B cell (primary cell): ENCODE results near the gene SMIM13.

Source experiments
- EZH2 ChIP-seq: IDR thresholded peaks from 2 replicates; pipeline ENCODE4 v1.6.1; 2012; ENCODE audit warnings: borderline replicate concordance, low read depth, mild to moderate bottlenecking, moderate library complexity, low read length; ENCODE audit not compliant: insufficient read depth, poor library complexity, severe bottlenecking
- TF ChIP-seq, protein P1 (sequence below): fragments of 200-600 bp; IDR thresholded peaks from one replicate; pipeline ENCODE4 v1.8.0; 2022; ENCODE audit warnings: antibody characterized with exemption, mild to moderate bottlenecking

GRCh38 chr6:11083956-11084355 is 9.7 kb upstream of the SMIM13 start:
- TF ChIP-seq, protein P1, sequence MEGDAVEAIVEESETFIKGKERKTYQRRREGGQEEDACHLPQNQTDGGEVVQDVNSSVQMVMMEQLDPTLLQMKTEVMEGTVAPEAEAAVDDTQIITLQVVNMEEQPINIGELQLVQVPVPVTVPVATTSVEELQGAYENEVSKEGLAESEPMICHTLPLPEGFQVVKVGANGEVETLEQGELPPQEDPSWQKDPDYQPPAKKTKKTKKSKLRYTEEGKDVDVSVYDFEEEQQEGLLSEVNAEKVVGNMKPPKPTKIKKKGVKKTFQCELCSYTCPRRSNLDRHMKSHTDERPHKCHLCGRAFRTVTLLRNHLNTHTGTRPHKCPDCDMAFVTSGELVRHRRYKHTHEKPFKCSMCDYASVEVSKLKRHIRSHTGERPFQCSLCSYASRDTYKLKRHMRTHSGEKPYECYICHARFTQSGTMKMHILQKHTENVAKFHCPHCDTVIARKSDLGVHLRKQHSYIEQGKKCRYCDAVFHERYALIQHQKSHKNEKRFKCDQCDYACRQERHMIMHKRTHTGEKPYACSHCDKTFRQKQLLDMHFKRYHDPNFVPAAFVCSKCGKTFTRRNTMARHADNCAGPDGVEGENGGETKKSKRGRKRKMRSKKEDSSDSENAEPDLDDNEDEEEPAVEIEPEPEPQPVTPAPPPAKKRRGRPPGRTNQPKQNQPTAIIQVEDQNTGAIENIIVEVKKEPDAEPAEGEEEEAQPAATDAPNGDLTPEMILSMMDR, result no peak
- TF ChIP-seq EZH2, result no peak
